HG02571 (cell line): ENCODE results near the gene POLN.
"Not testable (repeated sequence)": the region's sequence is repeated elsewhere in the genome, so short reads cannot be mapped to it uniquely, and the experiment has no call there.

Source experiments
- ATAC-seq: cut with Tn5 transposase; IDR thresholded peaks from one replicate; pipeline ENCODE4 v1.9.1; 2021; ENCODE audit warnings: mild to moderate bottlenecking, moderate library complexity; ENCODE audit not compliant: unreplicated experiment

Gene POLN

DNA sequence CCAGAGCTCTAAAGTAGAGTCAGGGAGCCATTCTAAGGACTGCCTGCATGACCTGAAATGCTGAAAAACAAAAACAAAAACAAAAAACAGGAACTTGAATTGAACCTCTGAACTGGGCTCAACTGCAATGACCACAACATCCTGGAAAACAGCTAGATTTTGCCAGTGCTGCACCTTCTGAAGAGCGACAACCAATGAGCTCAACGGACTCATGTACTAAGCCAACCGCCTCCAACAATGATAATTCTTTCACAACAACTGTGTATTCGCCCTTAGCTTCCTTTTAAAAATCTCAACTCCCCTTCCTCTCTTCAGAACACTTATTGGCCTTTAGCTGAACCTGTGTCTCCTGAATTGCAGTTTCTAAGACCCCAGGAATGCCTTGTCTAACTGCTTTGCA lies 69.8 kb downstream of the POLN start:
- no peak for ATAC-seq

DNA sequence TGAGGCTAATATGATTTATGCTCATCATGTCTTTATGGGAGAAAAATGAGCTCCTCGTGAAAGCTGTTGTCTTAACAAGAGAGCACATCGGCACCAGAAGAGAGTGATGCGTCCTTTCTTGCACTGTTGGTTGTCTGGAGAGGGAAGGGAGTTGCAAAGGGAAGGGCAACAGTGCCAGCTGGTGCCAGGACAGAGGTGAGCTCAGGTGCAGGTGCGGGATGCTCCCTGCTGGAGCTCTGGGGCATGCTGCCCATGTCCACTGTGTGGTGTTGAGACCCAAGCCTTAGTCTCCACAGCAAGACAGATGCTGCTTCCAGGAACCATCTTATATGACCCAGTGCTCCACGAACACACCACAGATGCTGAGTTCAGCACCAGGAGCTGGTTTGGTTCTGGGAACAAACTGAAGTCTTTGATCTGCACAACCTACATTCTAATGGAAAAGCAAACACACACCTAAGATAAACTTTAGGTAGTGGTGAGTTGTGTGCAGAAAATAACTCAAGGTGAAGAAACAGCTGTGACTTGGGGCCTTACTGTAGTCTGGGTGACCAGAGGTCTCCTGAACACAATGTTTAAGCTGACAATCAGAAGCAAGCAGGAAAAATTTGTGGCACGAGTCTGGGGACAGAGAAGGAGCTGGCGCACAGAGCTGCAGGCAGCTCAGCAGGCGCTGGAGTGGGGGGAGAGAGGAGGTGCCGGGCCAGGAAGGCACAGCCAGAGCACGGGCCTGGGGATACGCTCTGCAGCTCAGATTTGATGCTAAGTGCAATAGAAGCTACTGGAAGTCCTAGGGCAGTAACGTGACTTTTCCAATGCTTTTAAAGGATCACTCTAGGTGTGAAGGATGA lies 73.2 kb downstream of the POLN start:
- ATAC-seq: no peak

DNA sequence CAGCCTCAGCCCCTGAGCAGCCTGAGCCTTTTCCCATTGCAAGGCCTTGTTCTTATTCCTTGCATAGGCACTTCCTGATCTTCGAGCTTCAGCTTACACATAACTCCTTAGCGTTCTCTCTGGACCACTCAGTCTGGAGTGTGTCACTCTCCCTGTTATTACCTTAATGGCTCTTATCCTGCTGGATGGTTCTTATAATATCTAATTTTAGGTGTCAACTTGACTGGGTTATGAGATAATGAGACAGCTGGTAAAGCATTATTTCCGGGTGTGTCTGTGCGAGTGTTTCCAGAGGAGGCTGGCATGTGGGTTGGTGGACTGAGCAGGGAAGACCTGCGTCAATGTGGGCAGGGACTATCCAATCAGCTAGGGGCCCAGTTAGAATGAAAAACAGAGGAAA lies 75.7 kb downstream of the POLN start:
- ATAC-seq: no peak

DNA sequence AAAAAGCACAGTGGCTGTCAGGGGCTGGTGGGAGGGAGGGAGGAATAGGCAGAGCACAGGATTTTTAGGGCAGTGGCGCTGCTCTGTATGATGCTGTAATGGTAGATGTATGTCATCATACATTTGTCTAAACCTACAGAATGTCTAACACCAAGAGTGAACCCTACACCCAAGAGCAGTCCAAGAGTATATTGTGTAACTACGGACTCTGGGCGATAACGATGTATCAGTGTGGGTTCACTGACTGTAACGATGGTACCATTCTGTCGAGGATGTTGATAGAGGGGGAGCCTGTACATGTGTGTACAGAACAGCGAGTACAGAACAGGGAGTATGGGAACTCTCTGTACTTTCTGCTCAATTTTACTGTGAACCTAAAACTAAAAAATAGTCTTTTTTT lies 76.5 kb downstream of the POLN start:
- ATAC-seq: no peak

DNA sequence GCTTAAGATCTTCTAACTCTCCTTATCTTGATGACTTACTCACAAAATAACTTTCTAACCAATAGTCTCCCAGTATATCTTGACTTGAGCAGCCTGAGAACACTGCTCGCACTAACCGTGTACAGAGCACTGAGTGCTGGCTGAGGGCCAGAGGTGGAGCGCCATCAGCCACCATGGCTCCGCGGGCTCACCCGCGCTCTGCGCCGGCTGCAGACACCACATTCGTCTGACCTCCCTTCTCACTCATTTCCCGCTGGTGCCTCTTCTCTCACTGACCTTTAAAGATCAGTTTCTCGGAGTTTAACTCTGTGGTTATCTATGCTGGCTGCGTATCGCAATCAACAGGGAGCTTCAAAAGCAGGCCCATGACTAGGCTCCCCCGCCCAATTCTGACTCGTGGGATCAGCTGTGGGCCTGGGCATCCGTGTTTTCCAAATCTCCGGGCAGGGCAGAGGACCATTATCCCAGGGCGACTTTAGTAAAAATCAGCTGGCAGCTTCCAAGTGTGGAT lies 78.6 kb downstream of the POLN start:
- no peak for ATAC-seq

DNA sequence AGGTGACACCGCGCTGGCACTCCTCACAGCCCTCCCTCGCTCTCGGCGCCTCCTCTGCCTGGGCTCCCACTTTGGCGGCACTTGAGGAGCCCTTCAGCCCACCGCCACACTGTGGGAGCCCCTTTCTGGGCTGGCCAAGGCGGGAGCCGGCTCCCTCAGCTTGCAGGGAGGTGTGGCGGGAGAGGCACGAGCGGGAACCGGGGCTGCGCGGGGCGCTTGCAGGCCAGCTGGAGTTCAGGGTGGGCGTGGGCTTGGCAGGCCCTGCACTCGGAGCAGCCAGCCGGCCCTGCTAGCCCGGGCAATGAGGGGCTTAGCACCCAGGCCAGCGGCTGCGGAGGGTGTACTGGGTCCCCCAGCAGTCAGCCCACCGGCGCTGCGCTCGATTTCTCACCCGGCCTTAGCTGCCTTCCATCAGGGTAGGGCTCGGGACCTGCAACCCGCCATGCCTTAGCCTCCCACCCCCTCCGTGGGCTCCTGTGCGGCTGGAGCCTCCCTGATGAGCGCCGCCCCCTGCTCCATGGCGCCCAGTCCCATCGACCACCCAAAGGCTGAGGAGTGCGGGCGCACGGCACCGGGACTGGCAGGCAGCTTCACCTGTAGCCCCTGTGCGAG lies 80.7 kb downstream of the POLN start:
- ATAC-seq: not testable (repeated sequence)

DNA sequence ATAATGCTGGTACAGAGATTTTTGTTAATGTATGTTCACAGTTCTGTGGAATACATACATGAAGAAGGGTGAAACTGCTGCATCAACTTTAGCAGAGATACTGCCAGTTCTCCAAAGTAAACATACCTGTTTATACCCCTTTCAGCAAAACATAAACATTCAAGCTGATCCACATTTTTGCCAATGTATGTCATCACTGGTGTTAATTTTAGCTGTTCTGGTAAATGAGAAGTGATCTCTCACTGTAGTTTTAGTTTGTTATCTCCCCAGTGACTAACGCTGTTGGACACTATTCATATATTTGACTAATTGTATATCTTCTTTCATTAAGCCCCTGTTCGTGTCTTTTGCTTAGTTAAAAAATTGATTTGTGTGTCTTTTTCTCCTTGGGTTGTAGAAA lies 82.0 kb downstream of the POLN start:
- ATAC-seq: no peak

DNA sequence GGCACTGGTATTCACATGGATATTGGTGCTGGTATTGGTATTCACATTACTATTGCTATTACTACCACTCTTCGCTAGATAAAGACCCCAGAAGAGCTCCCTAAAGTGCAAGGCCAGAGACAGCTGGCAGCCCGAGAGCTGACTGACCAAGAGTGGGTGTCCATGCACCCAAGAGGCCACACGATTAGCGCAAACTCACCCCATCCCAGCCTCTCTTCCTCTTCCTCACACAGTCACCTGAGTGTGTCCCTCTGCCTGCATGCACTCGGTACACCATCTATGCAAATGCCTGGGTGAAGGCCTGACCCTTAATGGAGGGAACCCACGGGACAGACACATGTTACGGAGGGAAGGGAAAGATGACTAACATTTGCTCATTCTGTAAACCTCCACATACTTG lies 86.7 kb downstream of the POLN start:
- ATAC-seq: no peak

DNA sequence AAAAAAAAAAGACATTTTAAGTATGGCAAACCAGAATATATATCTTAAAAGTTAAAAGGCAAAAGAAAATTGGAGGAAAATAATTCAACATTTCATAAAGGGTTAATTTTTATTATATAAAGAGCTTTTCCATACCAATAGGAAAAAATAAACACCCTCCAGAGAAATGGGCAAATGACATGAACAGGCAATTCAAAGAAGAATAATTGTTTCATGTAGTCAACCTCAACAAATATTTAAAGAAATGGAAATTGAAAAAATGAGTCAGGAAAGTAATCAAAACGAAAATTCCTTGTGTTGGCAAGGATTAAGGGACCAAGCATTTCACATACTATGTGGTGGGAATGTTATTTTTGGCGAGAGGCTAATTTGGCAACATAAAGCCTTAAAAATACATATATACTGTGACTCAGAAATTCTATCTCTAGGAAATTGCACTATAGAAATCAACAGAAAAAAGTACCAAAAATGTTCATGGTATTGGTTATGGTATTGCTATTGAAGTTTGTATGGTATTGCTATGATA lies 87.6 kb downstream of the POLN start:
- ATAC-seq: no peak

DNA sequence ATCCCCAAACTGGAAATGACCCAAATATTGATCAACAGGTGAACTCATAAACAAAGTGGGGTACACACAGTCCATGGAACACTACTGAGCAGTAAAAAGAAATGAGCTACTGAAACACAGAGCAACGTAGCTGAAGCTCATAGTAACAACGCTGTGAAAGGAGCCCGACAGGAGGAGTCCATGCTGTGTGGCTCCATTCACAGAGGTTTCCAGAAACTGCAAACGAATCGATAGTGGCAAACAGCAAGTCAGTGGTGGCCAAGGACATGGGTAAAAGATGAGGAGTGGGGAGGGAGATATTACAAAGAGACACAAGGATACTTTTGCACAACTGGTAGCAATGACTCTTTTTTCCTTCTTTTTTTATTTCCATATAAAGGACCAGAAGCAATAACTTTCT lies 90.4 kb downstream of the POLN start:
- ATAC-seq: no peak

DNA sequence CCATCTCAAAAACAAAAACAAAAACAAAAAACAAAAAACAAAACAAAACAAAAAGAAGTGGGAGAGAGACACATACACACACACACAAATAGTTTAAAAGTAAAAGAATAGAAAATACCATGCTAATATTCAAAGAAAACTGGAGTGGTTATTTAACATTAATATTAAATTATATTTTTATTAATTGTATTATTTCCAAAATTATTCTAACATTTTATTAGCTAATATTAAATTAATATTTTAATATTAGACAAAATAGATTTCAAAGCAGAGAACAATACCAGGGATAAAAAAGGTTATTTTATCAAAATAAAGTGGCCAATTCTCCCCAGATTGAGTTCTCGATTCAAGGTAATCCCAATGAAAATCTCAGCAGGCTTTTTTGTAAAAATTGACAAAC lies 91.8 kb downstream of the POLN start:
- no peak for ATAC-seq

DNA sequence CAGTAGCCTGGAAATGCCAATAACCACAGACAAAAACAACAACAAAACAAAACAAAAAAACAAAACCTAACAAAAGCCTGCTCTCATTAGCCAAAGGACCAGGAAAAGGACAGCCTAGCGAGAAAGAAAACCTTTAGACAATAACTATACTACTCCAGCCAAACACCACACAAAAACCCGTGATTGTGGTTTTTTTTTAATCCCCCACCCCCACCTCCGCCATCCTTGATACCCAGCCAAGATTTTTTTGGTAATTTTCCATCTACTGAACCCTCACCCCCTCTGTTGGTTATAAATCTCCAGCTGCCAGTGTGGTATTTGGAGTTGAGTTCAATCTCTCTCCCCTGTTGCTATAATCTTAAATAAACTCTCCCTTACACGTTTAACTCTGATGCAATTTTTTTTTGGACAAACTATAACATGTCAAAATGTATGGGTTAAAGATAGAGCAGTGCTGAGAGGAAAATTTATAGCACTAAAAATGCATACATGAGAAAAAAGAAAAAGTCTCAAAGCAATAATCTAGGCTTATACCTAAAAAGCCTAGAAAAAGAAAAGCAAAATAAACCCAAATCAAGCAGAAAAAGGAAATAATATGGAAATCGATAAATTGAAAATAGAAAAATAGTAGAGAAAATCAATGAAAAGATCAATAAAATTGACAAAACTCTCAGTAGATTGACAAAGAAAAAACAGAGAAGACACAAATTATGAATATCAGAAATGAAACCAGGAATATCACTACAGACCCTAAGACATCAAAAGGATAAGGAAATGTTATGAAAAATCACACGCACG lies 99.1 kb downstream of the POLN start:
- no peak for ATAC-seq

DNA sequence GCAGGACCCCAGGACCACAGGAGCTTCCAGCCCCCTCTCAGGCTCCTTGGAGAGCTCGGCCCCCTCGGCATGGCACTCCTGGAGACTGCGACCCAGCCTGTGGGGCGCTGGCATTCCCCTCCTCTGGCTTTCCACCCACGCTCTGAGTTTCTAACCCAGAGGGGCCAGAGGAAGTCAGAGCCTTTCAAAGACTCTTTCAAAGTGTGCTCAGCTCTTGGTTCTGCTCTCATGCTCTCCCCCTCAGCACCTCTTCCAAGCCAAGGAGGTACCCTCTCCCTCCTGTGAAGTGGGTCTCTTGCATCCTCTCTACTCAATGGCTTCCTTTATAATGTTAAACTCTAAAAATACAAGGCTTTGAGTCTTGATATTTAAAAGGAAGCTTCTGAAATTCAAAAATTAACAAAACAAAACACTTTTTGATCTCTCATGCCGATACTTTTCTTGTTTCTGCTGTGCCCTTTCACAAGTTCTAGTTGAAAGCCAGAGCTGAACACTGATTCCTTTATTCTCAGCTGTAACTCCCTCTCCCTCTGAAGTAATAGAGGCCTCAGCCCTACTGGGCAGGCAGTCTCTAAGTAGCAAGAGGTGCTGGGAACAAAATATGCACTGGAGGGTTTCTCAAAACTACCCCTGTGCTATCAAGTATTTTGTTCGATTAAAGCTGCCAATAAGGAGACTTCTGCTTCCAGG lies 100.0 kb downstream of the POLN start:
- ATAC-seq: no peak

DNA sequence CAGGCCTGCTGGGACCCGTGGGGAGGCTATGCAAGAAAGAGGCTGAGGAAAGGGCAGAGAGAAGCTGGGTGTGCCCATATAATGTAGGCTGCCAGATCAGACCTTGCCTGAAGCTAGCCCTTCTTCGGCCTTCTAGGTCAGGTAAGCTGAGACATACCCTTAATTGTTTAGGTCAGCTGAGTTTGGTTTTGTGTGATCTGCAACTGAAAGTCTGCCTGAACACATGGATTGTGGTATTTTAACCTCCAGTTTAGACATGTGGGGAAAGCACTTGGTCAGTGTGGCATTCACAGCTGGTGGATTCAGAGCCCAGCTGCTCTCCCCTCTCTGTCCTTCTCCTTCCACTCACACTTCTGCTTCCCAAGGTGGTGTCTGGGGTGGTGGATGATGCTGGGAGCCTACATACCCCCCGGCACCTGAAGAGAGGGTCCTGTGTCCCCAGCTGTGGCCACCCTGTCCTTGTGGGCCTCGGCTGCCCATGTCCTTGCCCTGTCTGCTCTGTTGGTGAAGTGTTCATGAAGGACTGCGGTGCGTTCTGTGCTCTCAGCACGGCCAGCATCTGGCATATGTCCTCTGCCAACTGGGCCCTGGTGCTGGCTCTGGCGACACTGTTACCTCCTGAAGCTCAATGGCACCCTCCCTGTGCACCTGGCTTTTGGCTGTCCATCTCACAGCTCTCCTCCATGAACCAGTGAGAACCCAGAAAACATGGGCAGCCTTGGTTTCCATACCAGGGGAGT lies 100.7 kb downstream of the POLN start:
- no peak for ATAC-seq

DNA sequence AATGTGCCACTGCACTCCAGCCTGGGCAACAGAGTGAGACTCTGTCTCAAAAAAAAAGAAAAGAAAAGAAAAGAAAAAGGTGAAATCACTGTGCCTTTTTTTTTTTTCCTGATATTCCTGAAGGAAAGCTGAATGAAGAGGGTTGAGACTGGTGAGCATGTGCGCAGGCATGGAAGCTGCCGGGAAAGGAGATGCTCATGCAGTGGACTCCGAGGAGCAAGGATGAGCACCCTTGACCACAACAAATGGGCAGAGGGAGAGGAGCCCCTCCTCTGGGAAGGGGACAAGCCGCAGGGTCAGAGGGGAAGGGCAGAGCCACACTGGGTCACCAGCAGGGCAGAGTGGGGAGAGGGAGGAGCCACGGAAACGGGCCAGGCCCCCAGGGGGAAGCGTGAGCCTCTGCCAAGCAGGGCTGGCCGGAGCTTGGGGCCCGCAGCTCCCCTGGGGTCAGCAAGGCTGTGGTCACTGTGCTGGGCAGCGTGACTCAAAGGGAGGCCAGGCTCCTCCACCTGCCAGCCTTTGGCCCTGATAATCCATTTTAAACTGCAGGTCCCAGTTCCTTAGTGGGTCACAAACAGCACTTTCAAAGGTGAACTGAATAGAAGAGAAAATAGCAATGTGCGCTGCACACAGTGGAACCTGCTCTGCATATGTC lies 102.9 kb downstream of the POLN start:
- no peak for ATAC-seq

DNA sequence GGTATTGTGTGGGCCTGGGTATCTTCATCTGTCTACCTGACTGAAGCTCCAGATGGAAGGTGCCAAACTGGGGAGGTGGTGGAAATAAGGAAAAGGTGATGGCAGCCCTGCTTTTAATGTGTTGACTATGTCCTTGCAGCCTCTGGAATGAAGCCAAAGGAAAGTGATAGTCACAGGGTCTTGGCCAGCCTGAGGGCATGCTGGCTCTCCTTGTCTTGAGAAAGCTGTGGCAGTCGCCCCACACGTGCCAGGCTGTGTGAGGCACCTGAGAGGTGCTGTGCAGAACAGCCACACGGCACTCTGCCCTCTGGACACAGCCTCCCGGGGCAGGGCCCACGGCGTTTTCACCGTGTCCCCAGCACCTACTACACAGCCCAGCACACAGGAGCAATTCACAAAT lies 105.2 kb downstream of the POLN start:
- no peak for ATAC-seq

DNA sequence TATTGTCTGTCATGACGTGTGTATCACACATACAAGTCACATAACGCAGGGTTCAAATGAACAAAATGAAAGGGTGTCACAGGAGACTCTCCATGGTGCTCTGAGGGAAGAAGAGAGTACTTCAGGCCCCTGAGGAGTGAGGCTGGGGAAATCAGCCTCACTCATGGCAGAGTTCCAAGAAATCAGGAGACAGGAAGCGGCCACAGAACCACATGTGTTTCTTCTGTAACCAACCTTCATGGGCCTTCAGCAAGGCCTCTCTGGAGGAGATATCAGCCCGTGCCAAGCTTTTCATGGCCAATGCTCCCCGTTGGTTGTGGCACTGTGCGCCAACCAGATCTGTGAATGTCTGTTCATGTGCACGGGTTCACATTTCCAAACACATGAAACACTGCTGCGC lies 106.8 kb downstream of the POLN start:
- ATAC-seq: no peak

DNA sequence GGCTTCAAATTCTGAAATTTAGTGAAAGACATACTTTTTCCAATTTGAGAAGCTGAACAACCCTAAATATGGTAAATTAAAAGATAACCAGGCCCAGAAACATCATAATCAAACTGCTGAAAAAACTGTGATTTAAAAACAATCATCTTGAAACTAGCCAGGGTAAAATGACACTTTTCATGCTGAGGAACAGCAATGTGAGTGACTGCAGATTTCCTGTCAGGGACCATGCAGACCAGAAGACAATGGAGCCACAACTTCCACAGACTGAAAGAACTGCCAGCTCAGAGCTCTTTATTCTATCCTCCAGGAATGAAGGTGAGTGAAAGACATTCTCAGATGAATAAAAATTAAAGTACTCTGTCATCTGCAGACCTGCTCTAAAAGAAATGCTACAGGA lies 109.5 kb downstream of the POLN start:
- no peak for ATAC-seq

DNA sequence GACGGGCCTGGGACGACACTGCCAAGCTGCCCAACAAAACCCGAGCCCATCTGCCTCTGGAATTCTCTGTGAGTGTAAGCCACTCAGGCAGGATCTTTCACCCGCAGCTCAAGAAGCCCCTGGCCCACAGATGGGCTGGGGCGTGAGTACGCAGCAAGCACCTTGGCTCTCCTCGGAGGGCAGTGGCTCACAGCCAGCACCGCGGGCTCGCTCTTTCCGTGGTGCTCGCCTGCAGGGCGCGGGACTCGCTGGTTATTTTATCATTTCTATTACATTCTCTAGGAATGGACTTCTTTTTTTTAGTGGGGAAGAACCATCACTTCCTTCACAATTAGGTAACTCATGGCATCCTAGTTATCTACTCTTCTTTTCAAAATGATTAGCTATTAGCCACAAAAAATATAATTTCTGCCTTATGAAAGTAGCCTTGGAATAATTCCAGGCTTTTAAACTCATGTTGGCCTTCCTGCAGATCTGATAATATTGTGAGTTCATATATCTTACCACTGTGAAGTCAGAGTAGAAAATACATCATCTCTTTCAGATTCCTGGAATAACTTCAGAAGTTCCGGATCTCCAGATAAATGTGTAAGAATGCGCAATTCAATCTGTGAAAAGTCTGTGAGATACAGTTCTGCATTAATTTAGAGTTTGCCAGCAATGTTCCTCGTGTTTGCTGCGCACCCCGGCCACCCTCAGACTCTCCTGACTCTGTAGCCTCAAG lies 114.2 kb downstream of the POLN start:
- ATAC-seq: no peak
